CD4-positive, CD25-positive, alpha-beta regulatory T cell (primary cell): Measurements from ENCODE around the gene IQSEC1. TPM values are rescaled to one million over a fixed set of nuclear protein-coding genes. Genes with fewer than 3 reads are reported as not detected.

Experiments
- ATAC-seq, 2 donors: fragments of 150-1000 bp; cut with Tn5 transposase; one replicate each; pipeline ENCODE4 v1.10.0; 2021; ENCODE audit warnings: low read depth in 2 of 2, moderate number of reproducible peaks in 2 of 2, moderate library complexity in 1 of 2
- DNase-seq, 3 donors: peaks; one replicate each; pipeline versions ENCODE4 v3.0.0 to v3.0.0-alpha.2; 2012 to 2022; ENCODE audit warnings: mixed read lengths in 1 of 3
- H3K27ac ChIP-seq: one replicate; pipeline ENCODE4 v1.7.0; 2013; ENCODE audit warnings: mild to moderate bottlenecking, low read length; ENCODE audit not compliant: insufficient read depth, poor library complexity, severe bottlenecking
- H3K27me3 ChIP-seq: one replicate; pipeline ENCODE4 v1.7.0; 2013; ENCODE audit warnings: low read length; ENCODE audit not compliant: control insufficient read depth, insufficient read depth
- H3K36me3 ChIP-seq: one replicate; pipeline ENCODE4 v1.7.0; 2013; ENCODE audit warnings: mild to moderate bottlenecking, low read length, moderate library complexity; ENCODE audit not compliant: control insufficient read depth, insufficient read depth
- H3K4me1 ChIP-seq: 2 replicates; pipeline ENCODE4 v1.7.0; 2013; ENCODE audit warnings: mild to moderate bottlenecking, low read length; ENCODE audit not compliant: insufficient read depth, control insufficient read depth, poor library complexity, severe bottlenecking
- H3K4me3 ChIP-seq: one replicate; pipeline ENCODE4 v1.7.0; 2013; ENCODE audit warnings: low read depth, mild to moderate bottlenecking, low read length, moderate library complexity
- H3K9me3 ChIP-seq, 2 experiments: 1 replicate in 1 of 2; 2 replicates in 1 of 2; pipeline ENCODE4 v1.7.0; 2013; ENCODE audit warnings: low read length in 2 of 2, mild to moderate bottlenecking in 1 of 2, moderate library complexity in 1 of 2; ENCODE audit not compliant: control insufficient read depth in 2 of 2
- H3K27ac Mint-ChIP-seq, 3 donors: one replicate each; pipeline ENCODE4 v1.8.0; 2020 to 2022; ENCODE audit warnings: mild to moderate bottlenecking in 3 of 3, mixed read lengths in 3 of 3, moderate library complexity in 2 of 3
- H3K27me3 Mint-ChIP-seq: one replicate; pipeline ENCODE4 v1.8.0; 2022; ENCODE audit warnings: mild to moderate bottlenecking, mixed read lengths
- H3K36me3 Mint-ChIP-seq: one replicate; pipeline ENCODE4 v1.8.0; 2020; ENCODE audit warnings: mixed read lengths
- H3K4me1 Mint-ChIP-seq, 4 donors: one replicate each; pipeline ENCODE4 v1.8.0; 2020 to 2022; ENCODE audit warnings: mixed read lengths in 4 of 4, mild to moderate bottlenecking in 1 of 4
- H3K4me3 Mint-ChIP-seq, 4 donors: one replicate each; pipeline ENCODE4 v1.8.0; 2020 to 2022; ENCODE audit warnings: mild to moderate bottlenecking in 4 of 4, mixed read lengths in 4 of 4, moderate library complexity in 3 of 4
- H3K9me3 Mint-ChIP-seq, 7 donors: one replicate each; pipeline ENCODE4 v1.8.0; 2020 to 2022; ENCODE audit warnings: mixed read lengths in 7 of 7, mild to moderate bottlenecking in 3 of 7, moderate library complexity in 2 of 7
- polyA plus RNA-seq, 4 donors: library from polyadenylated mRNA; unstranded; fragments of 300-500 nt; fragmentation: Illumina TruSeq; gene quantifications; one replicate each; pipeline ENCODE4 v1.2.3, GENCODE V29; 2021
- total RNA-seq: library from RNA; stranded (reverse); gene quantifications from one replicate; pipeline ENCODE4 v1.2.3, GENCODE V29; 2022

IQSEC1 gene
- total and polyA plus RNA-seq, 5 donors from 2014 or later, result 17.7 to 131 (median 21.1) TPM

GRCh38 chr3:12946649-12947316, 126.4 kb downstream of the IQSEC1 start:
- Histone ChIP-seq H3K27me3 (no peaks in the 10 kb centered on the region), H3K4me3 (no peak overlapping the region), H3K4me1 (peaks cover 23% of the 10 kb centered on the region), H3K36me3 (peaks cover 13% of the 10 kb centered on the region), H3K27ac (no peak overlapping the region), H3K9me3 (no peaks in the 10 kb centered on the region)
- Mint-ChIP-seq H3K4me1 (peaks cover 0 to 58% (median 46%) of the 10 kb centered on the region in 4 donors), H3K9me3 (no peaks in the 10 kb centered on the region), H3K27ac (peak overlapping the region in 2 of 3 donors; percentile 54 to 65), H3K4me3 (no peak overlapping the region), H3K36me3 (peaks cover 12% of the 10 kb centered on the region), H3K27me3 (no peaks in the 10 kb centered on the region)
- no peak for ATAC-seq
- no peak for DNase-seq

GRCh38 chr3:12946251-12946648, 127.0 kb downstream of the IQSEC1 start:
- Mint-ChIP-seq H3K27me3 (no peaks in the 10 kb centered on the region), H3K9me3 (no peaks in the 10 kb centered on the region), H3K4me3 (no peak overlapping the region), H3K36me3 (peaks cover 7% of the 10 kb centered on the region), H3K27ac (peak overlapping the region; percentile 54 to 86 (median 65)), H3K4me1 (peaks cover 0 to 53% (median 42%) of the 10 kb centered on the region in 4 donors)
- DNase-seq (no peak), ATAC-seq (no peak)
- Histone ChIP-seq H3K27me3 (no peaks in the 10 kb centered on the region), H3K27ac (no peak overlapping the region), H3K4me1 (peaks cover 21% of the 10 kb centered on the region), H3K9me3 (no peaks in the 10 kb centered on the region), H3K4me3 (no peak overlapping the region), H3K36me3 (peaks cover 16% of the 10 kb centered on the region)

GRCh38 chr3:12944849-12945248, 128.4 kb downstream of the IQSEC1 start:
- no peak for ATAC-seq
- Mint-ChIP-seq H3K27ac (peak overlapping the region in 1 of 3 donors; percentile 20), H3K4me1 (peaks cover 0 to 51% (median 40%) of the 10 kb centered on the region in 4 donors)

GRCh38 chr3:12944413-12944812, 128.8 kb downstream of the IQSEC1 start:
- H3K4me3 Mint-ChIP-seq, result peak overlapping the region in 1 of 4 donors; percentile 21
- Histone ChIP-seq H3K27ac (no peak overlapping the region), H3K4me3 (no peak overlapping the region), H3K36me3 (peaks cover 34% of the 10 kb centered on the region), H3K9me3 (no peaks in the 10 kb centered on the region), H3K4me1 (peaks cover 10% of the 10 kb centered on the region), H3K27me3 (no peaks in the 10 kb centered on the region)
- no peak for DNase-seq
- ATAC-seq, result no peak
- peaks cover 0 to 51% (median 39%) of the 10 kb centered on the region in 4 donors for H3K4me1 Mint-ChIP-seq
- peaks cover 12% of the 10 kb centered on the region for H3K36me3 Mint-ChIP-seq
- H3K9me3 Mint-ChIP-seq, result no peaks in the 10 kb centered on the region
- H3K27ac Mint-ChIP-seq, result peak overlapping the region in 1 of 3 donors; percentile 20
- H3K27me3 Mint-ChIP-seq, result no peaks in the 10 kb centered on the region

More at GRCh38 chr3:12944849-12945248, 128.4 kb downstream of the IQSEC1 start:
- peaks cover 14% of the 10 kb centered on the region for H3K4me1 ChIP-seq
- no peaks in the 10 kb centered on the region for H3K27me3 ChIP-seq
- H3K4me3 ChIP-seq, result no peak overlapping the region
- Mint-ChIP-seq H3K36me3 (peaks cover 7% of the 10 kb centered on the region), H3K9me3 (no peaks in the 10 kb centered on the region), H3K27me3 (no peaks in the 10 kb centered on the region), H3K4me3 (no peak overlapping the region)
- peaks cover 30% of the 10 kb centered on the region for H3K36me3 ChIP-seq
- DNase-seq, result no peak
- H3K27ac ChIP-seq, result no peak overlapping the region
- no peaks in the 10 kb centered on the region for H3K9me3 ChIP-seq

GRCh38 chr3:12943124-12944021, 129.9 kb downstream of the IQSEC1 start:
- Histone ChIP-seq H3K36me3 (peaks cover 45% of the 10 kb centered on the region), H3K4me1 (peaks cover 8% of the 10 kb centered on the region), H3K27me3 (no peaks in the 10 kb centered on the region), H3K4me3 (no peak overlapping the region), H3K9me3 (no peaks in the 10 kb centered on the region), H3K27ac (no peak overlapping the region)
- H3K27me3 Mint-ChIP-seq, result no peaks in the 10 kb centered on the region
- H3K36me3 Mint-ChIP-seq, result peaks cover 12% of the 10 kb centered on the region
- H3K27ac Mint-ChIP-seq, result no peak overlapping the region
- DNase-seq (no peak), ATAC-seq (no peak)
- H3K9me3 Mint-ChIP-seq, result no peaks in the 10 kb centered on the region
- peaks cover 0 to 43% (median 31%) of the 10 kb centered on the region in 4 donors for H3K4me1 Mint-ChIP-seq
- no peak overlapping the region for H3K4me3 Mint-ChIP-seq

- no peaks in the 10 kb centered on the region for H3K4me1 ChIP-seq
- no peaks in the 10 kb centered on the region for H3K27me3 ChIP-seq
- no peak overlapping the region for H3K4me3 Mint-ChIP-seq
- H3K9me3 Mint-ChIP-seq, result no peaks in the 10 kb centered on the region
- no peak overlapping the region for H3K27ac Mint-ChIP-seq
- peaks cover 0 to 25% (median 15%) of the 10 kb centered on the region in 4 donors for H3K4me1 Mint-ChIP-seq
- H3K36me3 ChIP-seq, result peaks cover 55% of the 10 kb centered on the region
- no peak overlapping the region for H3K27ac ChIP-seq
- H3K36me3 Mint-ChIP-seq, result peaks cover 12% of the 10 kb centered on the region
- ATAC-seq, result no peak
- no peaks in the 10 kb centered on the region for H3K27me3 Mint-ChIP-seq
- no peak overlapping the region for H3K4me3 ChIP-seq
- DNase-seq, result no peak
- H3K9me3 ChIP-seq, result no peaks in the 10 kb centered on the region
Observed at GRCh38 chr3:12941495-12942023, 131.7 kb downstream of the IQSEC1 start.

GRCh38 chr3:12940854-12941253, 132.4 kb downstream of the IQSEC1 start:
- no peak overlapping the region for H3K4me3 Mint-ChIP-seq
- no peaks in the 10 kb centered on the region for H3K27me3 ChIP-seq
- H3K27me3 Mint-ChIP-seq, result no peaks in the 10 kb centered on the region
- H3K27ac ChIP-seq, result no peak overlapping the region
- H3K4me3 ChIP-seq, result no peak overlapping the region
- H3K4me1 Mint-ChIP-seq, result peaks cover 0 to 18% (median 9%) of the 10 kb centered on the region in 4 donors
- no peaks in the 10 kb centered on the region for H3K4me1 ChIP-seq
- peaks cover 9% of the 10 kb centered on the region for H3K36me3 Mint-ChIP-seq
- peaks cover 62% of the 10 kb centered on the region for H3K36me3 ChIP-seq
- H3K27ac Mint-ChIP-seq, result no peak overlapping the region
- no peaks in the 10 kb centered on the region for H3K9me3 ChIP-seq
- H3K9me3 Mint-ChIP-seq, result no peaks in the 10 kb centered on the region
- no peak for ATAC-seq
- no peak for DNase-seq
